Adrenal gland (tissue), 12 donors: ENCODE measurements around the gene PSMB2. TPM values are rescaled to one million over a fixed set of nuclear protein-coding genes. Genes with fewer than 3 reads are reported as not detected.

Source experiments
- DNase-seq, 7 donors: peaks; one replicate each; pipeline ENCODE4 v3.0.0-alpha.2; 2019 to 2020
- H3K27ac ChIP-seq, 5 donors: fragments of 200-600 bp; sonication (generic) in 4 of 5; 1 replicate in 3 of 5; 2 replicates in 2 of 5; pipeline versions ENCODE4 v1.5.1 to v1.8.0; 2016 to 2020; ENCODE audit warnings: mild to moderate bottlenecking in 1 of 5
- H3K27me3 ChIP-seq: fragments of 200-600 bp; 2 replicates; pipeline ENCODE4 v1.8.0; 2021
- H3K36me3 ChIP-seq, 2 donors: fragments of 200-600 bp; replicated peaks in 1 of 2; 1 replicate in 1 of 2; 2 replicates in 1 of 2; pipeline versions ENCODE4 v1.5.1 to v1.8.0; 2018 to 2022
- H3K4me1 ChIP-seq, 2 donors: fragments of 200-600 bp; replicated peaks in 1 of 2; 1 replicate in 1 of 2; 2 replicates in 1 of 2; pipeline versions ENCODE4 v1.5.1 to v1.8.0; 2018 to 2021
- H3K4me3 ChIP-seq, 4 donors: fragments of 200-600 bp; sonication (generic) in 3 of 4; one replicate each; pipeline ENCODE4 v1.5.1; 2016 to 2018
- H3K9me3 ChIP-seq, 3 donors: fragments of 200-600 bp; sonication (generic) in 1 of 3; replicated peaks in 1 of 3; 1 replicate in 2 of 3; 2 replicates in 1 of 3; pipeline versions ENCODE4 v1.5.1 to v1.8.0; 2016 to 2021
- POLR2A ChIP-seq, 2 donors: fragments of 450-650 bp; IDR thresholded peaks; one replicate each; pipeline ENCODE4 v1.6.1; 2017; ENCODE audit warnings: antibody characterized with exemption in 2 of 2, mild to moderate bottlenecking in 2 of 2, moderate library complexity in 1 of 2
- WGBS, 4 donors: extraction: QIAGEN DNeasy Blood & Tissue Kit in 2 of 4; methylation state at CpG; one replicate each; pipeline versions ENCODE4 v1.1.5 to v1.1.7; 2013 to 2017; 5-methylcytosine and 5-hydroxymethylcytosine counted together
- intact Hi-C, 2 donors: fragments of 100-400 bp; cut with DNase I; formaldehyde crosslinking; loops; one replicate each; pipeline versions ENCODE4 v1.14.1 to v1.15.0; 2022 to 2023
- polyA plus RNA-seq, 3 donors: library from polyadenylated mRNA; stranded (reverse); fragments of 200-250 nt in 2 of 3; fragments of 350-450 nt in 1 of 3; fragmentation: Illumina TruSeq in 1 of 3; extraction: RNeasy Lipid Tissue Mini Kit (QIAGEN cat#74804) in 1 of 3; gene quantifications; one replicate each; pipeline ENCODE4 v1.2.3, GENCODE V29; 2013 to 2014
- total RNA-seq, 9 donors: library from RNA; depleted of rRNA in 4 of 9; stranded (reverse); fragments of >200 nt in 4 of 9; fragments of 120-200 nt in 1 of 9; fragmentation: NEBNext Ultra II Directional in 1 of 9; extraction: Animal tissue kit (Norgen Biotek cat#: 25700) in 1 of 9; gene quantifications; one replicate each; pipeline versions ENCODE4 v1.1.0 to v1.2.4, GENCODE V29; 2013 to 2023
- TF ChIP-seq, protein P1 (sequence below), 6 experiments: fragments of 450-650 bp in 4 of 6; fragments of 200-600 bp in 2 of 6; sonication (generic) in 1 of 6; IDR thresholded peaks; 1 replicate in 5 of 6; 2 replicates in 1 of 6; pipeline versions ENCODE4 v1.5.1 to v1.8.0; 2016 to 2021; ENCODE audit warnings: antibody characterized with exemption in 6 of 6, mild to moderate bottlenecking in 2 of 6, moderate library complexity in 1 of 6
- donor health status: healthy with polysubstance abuse.
- donor health status: Bipolar disorder and iron deficiency.
- donor health status: DM: yes; HTN: yes; CAD: no.
- donor health status: DM: no; HTN: no; CAD: no.
- donor health status: DM: no; HTN: no; CAD: no.
- donor health status: DM: yes; HTN: yes; CAD: no.

PSMB2 gene
- total and polyA plus RNA-seq, 12 donors = 23.5 to 120 (median 51.0) TPM

DNA sequence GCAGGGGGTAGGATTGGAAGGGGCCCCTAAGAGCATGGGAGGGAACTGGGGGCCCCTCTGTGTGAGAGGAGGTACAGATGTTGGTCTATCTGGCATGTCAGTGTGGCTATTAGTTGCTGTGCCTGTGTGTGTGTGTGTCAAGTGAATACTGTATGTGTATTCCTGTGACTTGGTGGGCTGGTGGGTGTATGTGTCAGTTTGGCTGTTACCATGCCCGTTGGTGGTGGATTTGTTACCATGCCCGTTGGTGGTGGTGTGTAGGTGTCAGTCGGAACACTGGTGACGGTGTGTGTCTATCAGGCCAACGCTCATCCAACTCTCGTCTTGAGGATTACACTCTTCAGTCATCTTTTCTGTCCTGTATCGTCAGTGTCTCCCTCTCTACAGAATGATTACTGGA is 45.6 kb downstream of the PSMB2 start:
- TF ChIP-seq, protein P1, sequence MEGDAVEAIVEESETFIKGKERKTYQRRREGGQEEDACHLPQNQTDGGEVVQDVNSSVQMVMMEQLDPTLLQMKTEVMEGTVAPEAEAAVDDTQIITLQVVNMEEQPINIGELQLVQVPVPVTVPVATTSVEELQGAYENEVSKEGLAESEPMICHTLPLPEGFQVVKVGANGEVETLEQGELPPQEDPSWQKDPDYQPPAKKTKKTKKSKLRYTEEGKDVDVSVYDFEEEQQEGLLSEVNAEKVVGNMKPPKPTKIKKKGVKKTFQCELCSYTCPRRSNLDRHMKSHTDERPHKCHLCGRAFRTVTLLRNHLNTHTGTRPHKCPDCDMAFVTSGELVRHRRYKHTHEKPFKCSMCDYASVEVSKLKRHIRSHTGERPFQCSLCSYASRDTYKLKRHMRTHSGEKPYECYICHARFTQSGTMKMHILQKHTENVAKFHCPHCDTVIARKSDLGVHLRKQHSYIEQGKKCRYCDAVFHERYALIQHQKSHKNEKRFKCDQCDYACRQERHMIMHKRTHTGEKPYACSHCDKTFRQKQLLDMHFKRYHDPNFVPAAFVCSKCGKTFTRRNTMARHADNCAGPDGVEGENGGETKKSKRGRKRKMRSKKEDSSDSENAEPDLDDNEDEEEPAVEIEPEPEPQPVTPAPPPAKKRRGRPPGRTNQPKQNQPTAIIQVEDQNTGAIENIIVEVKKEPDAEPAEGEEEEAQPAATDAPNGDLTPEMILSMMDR (IDR thresholded peaks at IDR 0.05) = no peak
- no peak for TF ChIP-seq POLR2A (IDR thresholded peaks at IDR 0.05)
- intact Hi-C loops = no loop called here
- Histone ChIP-seq H3K4me3 (no peak overlapping the region), H3K4me1 (no peaks in the 10 kb centered on the region), H3K9me3 (no peaks in the 10 kb centered on the region), H3K36me3 (no peaks in the 10 kb centered on the region), H3K27ac (no peak overlapping the region), H3K27me3 (no peaks in the 10 kb centered on the region)
- DNase-seq = no peak
- WGBS, 4 donors = 90 to 100% (median 91%) methylated on average over 4 to 7 of the region's 7 CpGs

DNA sequence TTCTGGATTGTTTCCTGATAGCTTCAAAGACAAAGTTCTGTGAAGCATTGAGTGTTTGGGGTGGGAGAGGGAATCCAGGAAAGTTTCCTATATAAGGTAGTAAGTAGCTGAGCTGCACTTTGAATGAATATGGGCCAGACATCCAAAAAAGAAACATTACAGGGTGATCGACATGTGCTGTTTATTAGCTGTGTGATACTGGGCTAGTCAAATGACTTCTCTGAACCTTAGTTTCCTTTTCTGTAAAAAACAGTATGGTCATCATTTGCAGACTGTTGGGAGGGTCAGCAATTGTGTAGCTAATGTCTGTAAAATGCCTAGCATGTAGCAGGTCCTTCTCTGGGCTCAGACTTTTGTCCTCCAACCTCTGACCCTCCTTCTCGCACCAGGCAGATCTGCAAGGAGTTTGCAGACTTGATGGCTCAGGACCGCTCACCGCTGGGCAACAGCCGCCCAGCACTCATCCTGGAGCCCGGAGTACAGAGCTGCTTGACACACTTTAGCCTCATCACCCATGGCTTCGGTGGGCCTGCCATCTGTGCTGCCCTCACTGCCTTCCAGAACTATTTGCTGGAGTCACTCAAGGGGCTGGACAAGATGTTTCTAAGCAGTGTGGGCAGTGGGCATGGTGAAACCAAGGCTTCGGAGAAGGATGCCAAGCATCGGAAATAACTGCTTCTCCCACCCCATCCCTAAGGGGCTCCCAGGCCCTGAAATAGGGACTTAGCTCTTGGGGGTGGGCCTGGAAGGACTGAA is 47.1 kb downstream of the PSMB2 start:
- TF ChIP-seq POLR2A (IDR thresholded peaks at IDR 0.05) = no peak
- TF ChIP-seq, protein P1 (IDR thresholded peaks at IDR 0.05) = no peak
- intact Hi-C loops = no loop called here
- Histone ChIP-seq H3K4me3 (no peak overlapping the region), H3K27ac (no peak overlapping the region), H3K9me3 (no peaks in the 10 kb centered on the region), H3K27me3 (no peaks in the 10 kb centered on the region), H3K4me1 (no peaks in the 10 kb centered on the region), H3K36me3 (no peaks in the 10 kb centered on the region)
- DNase-seq = no peak
- WGBS, 4 donors = 92 to 96% (median 94%) methylated on average over 9 of the region's 9 CpGs

DNA sequence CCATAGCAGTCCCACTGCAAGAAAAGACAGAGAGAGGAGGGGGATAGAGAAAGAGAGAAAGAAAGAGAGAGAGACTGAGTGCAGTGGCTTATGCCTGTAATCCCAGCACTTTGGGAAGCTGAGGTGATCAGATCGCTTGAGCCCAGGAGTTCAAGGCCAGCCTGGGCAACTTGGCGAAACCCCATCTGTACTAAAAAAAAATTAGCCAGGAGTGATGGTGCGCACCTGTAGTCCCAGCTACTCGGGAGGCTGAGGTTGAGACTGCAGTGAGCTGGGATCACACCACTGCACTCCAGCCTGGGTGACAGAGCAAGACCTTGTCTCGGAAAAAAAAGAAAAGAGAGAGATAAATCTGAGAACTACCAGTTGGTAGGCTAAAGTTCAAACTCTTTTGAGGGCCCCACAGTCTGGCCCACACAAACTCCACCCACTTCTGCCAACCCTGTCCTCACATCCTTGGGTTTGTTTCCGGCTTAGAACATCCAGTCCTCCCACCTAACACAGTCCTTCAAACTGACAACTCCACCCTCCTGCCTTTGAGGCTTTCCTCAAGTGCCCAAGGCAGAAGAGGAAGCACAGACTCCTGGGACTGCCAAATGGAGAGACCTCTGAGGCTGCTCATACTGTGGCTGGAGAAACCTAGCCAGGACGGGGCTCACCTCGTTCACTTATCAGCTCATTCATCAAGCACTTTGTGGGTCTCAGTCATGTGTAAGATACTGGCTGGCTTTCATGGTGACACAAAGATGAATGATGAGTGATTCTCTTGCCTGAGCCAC is 48.1 kb downstream of the PSMB2 start:
- TF ChIP-seq, protein P1 (IDR thresholded peaks at IDR 0.05) = no peak
- TF ChIP-seq POLR2A (IDR thresholded peaks at IDR 0.05) = no peak
- H3K36me3 ChIP-seq = no peaks in the 10 kb centered on the region
- H3K4me3 ChIP-seq = no peak overlapping the region
- H3K4me1 ChIP-seq = no peaks in the 10 kb centered on the region
- DNase-seq = peak in 1 of 7 donors; percentile 14
- intact Hi-C loops = no loop called here
- WGBS, 4 donors = 56 to 82% (median 63%) methylated on average over 6 to 8 of the region's 8 CpGs
- H3K27me3 ChIP-seq = no peaks in the 10 kb centered on the region
- H3K27ac ChIP-seq = no peak overlapping the region
- no peaks in the 10 kb centered on the region for H3K9me3 ChIP-seq

DNA sequence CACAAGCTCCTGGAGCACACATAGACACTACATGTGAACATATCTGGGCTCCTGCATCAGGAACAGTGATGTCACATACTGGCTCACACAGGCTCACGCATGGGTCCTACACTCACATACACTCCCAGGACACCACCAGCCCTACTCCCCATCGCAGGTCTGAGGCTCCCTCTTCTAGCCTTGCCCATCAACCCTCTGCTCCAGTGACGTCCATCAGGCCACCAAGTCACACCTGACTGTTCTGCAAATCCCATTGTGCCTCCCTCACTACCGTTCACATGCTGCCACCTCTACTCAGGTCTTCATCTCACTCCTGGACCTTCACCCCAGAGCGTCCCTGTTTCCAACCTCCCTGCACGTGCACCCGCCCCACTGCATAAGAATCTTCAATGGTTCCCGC is 50.1 kb downstream of the PSMB2 start:
- DNase-seq = peak in 1 of 7 donors; percentile 24
- WGBS, 4 donors = 91 to 96% (median 92%) methylated on average over 8 of the region's 8 CpGs

More for the DNA sequence above, 50.1 kb downstream of the PSMB2 start:
- TF ChIP-seq, protein P1 (IDR thresholded peaks at IDR 0.05) = no peak
- TF ChIP-seq POLR2A (IDR thresholded peaks at IDR 0.05) = no peak
- H3K36me3 ChIP-seq = no peaks in the 10 kb centered on the region
- intact Hi-C loops = no loop called here
- no peak overlapping the region for H3K27ac ChIP-seq
- no peaks in the 10 kb centered on the region for H3K27me3 ChIP-seq
- no peaks in the 10 kb centered on the region for H3K4me1 ChIP-seq
- H3K4me3 ChIP-seq = no peak overlapping the region
- H3K9me3 ChIP-seq = no peaks in the 10 kb centered on the region
